IMR-90 (cell line): Measurements from ENCODE around the gene CNKSR2. TPM values are rescaled to one million over a fixed set of nuclear protein-coding genes. Genes with fewer than 3 reads are reported as not detected.
A peak's percentile ranks its signal among the peaks of the same experiment; 100 is the strongest.

Source experiments
- ATAC-seq: fragments of 200-7000 bp; cut with Tn5 transposase; 2 replicates; pipeline ENCODE4 v1.9.1; 2020; ENCODE audit warnings: low read depth, mild to moderate bottlenecking, moderate library complexity
- BruUV-seq: library from RNA; stranded (reverse); fragments of 400-500 nt; replicated peaks from 2 replicates; lab custom pipeline; 2021; lab: Mats Ljungman, UMichigan
- CTCF ChIA-PET: fragments of 300-600 bp; formaldehyde crosslinking; extraction: SDS; loops from one replicate; lab custom pipeline; 2021; ENCODE audit warnings: antibody characterized with exemption; lab: Yijun Ruan, JAX
- POLR2A ChIA-PET: fragments of 300-600 bp; sonication (Branson Sonifier 250); formaldehyde crosslinking; loops from one replicate; lab custom pipeline; 2022; ENCODE audit warnings: antibody characterized with exemption; ENCODE audit not compliant: unreplicated experiment; lab: Charles Lee
- DNase-seq: peaks from one replicate; pipeline ENCODE4 v3.0.0; 2013
- H2AFZ ChIP-seq: replicated peaks from 2 replicates; pipeline ENCODE3; 2013; ENCODE audit warnings: low read length, mild to moderate bottlenecking; ENCODE audit not compliant: poor library complexity
- H2AK5ac ChIP-seq: 2 replicates; pipeline ENCODE4 v1.6.1; 2013; ENCODE audit warnings: low read depth, low read length, inconsistent platforms
- H2AK9ac ChIP-seq: replicated peaks from 2 replicates; pipeline ENCODE3; 2013; ENCODE audit warnings: mild to moderate bottlenecking, low read depth, low read length, moderate library complexity; ENCODE audit not compliant: poor library complexity
- H2BK120ac ChIP-seq: 2 replicates; pipeline ENCODE4 v1.6.1; 2013; ENCODE audit warnings: low read depth, low read length, inconsistent platforms
- H2BK15ac ChIP-seq: 3 replicates; pipeline ENCODE4 v1.6.1; 2013; ENCODE audit warnings: low read depth, low read length, inconsistent platforms
- H2BK20ac ChIP-seq: 2 replicates; pipeline ENCODE4 v1.6.1; 2013; ENCODE audit warnings: low read depth, mild to moderate bottlenecking, inconsistent platforms, low read length, moderate library complexity
- H2BK5ac ChIP-seq: 2 replicates; pipeline ENCODE4 v1.6.1; 2013; ENCODE audit warnings: mild to moderate bottlenecking, low read depth, low read length, inconsistent platforms; ENCODE audit not compliant: poor library complexity, severe bottlenecking
- H3K14ac ChIP-seq: replicated peaks from 2 replicates; pipeline ENCODE4 v1.6.1; 2013; ENCODE audit warnings: low read depth, low read length, inconsistent platforms
- H3K18ac ChIP-seq: 2 replicates; pipeline ENCODE4 v1.6.1; 2013; ENCODE audit warnings: low read depth, low read length, control low read depth
- H3K23ac ChIP-seq: 2 replicates; pipeline ENCODE4 v1.6.1; 2013; ENCODE audit warnings: low read depth, low read length, inconsistent platforms
- H3K27ac ChIP-seq: 2 replicates; pipeline ENCODE4 v1.5.1; 2013; ENCODE audit warnings: mild to moderate bottlenecking, control low read depth, low read length; ENCODE audit not compliant: insufficient read depth
- H3K27me3 ChIP-seq: 2 replicates; pipeline ENCODE4 v1.6.1; 2013; ENCODE audit warnings: low read length; ENCODE audit not compliant: control insufficient read depth, insufficient read depth
- H3K36me3 ChIP-seq: 2 replicates; pipeline ENCODE4 v1.6.1; 2013; ENCODE audit warnings: low read length, mixed read lengths; ENCODE audit not compliant: control insufficient read depth, insufficient read depth
- H3K4ac ChIP-seq: 2 replicates; pipeline ENCODE4 v1.6.1; 2013; ENCODE audit warnings: low read depth, low read length, inconsistent platforms
- H3K4me1 ChIP-seq: 2 replicates; pipeline ENCODE4 v1.6.1; 2013; ENCODE audit warnings: low read length, mixed read lengths; ENCODE audit not compliant: control insufficient read depth, insufficient read depth
- H3K4me2 ChIP-seq: 2 replicates; pipeline ENCODE4 v1.6.1; 2013; ENCODE audit warnings: low read depth, mild to moderate bottlenecking, control low read depth, low read length, moderate library complexity
- H3K4me3 ChIP-seq: 2 replicates; pipeline ENCODE4 v1.5.1; 2013; ENCODE audit warnings: low read depth, mild to moderate bottlenecking, control low read depth, low read length, moderate library complexity; ENCODE audit not compliant: insufficient read depth
- H3K56ac ChIP-seq: 2 replicates; pipeline ENCODE4 v1.6.1; 2013; ENCODE audit warnings: low read length, inconsistent platforms; ENCODE audit not compliant: insufficient read depth; ENCODE audit errors: extremely low read depth
- H3K79me1 ChIP-seq, 2 experiments: 2 replicates each; pipeline ENCODE4 v1.6.1; 2013; ENCODE audit warnings: low read length in 2 of 2, inconsistent platforms in 1 of 2, low read depth in 1 of 2
- H3K9ac ChIP-seq: 2 replicates; pipeline ENCODE4 v1.6.1; 2013; ENCODE audit warnings: low read depth, low read length, control low read depth
- H3K9me1 ChIP-seq: 2 replicates; pipeline ENCODE4 v1.6.1; 2013; ENCODE audit warnings: low read length, inconsistent platforms; ENCODE audit not compliant: insufficient read depth
- H3K9me3 ChIP-seq: 2 replicates; pipeline ENCODE4 v1.6.1; 2013; ENCODE audit warnings: low read length; ENCODE audit not compliant: control insufficient read depth, insufficient read depth
- H4K20me1 ChIP-seq: 2 replicates; pipeline ENCODE4 v1.6.1; 2013; ENCODE audit warnings: low read length, inconsistent platforms; ENCODE audit not compliant: insufficient read depth
- H4K5ac ChIP-seq: 2 replicates; pipeline ENCODE4 v1.6.1; 2013; ENCODE audit warnings: mild to moderate bottlenecking, low read depth, low read length, control low read depth
- H4K8ac ChIP-seq, 2 experiments: 2 replicates each; pipeline ENCODE4 v1.6.1; 2013; ENCODE audit warnings: low read depth in 2 of 2, low read length in 2 of 2, control low read depth in 1 of 2, inconsistent platforms in 1 of 2
- H4K91ac ChIP-seq: 2 replicates; pipeline ENCODE4 v1.6.1; 2013; ENCODE audit warnings: low read depth, low read length, inconsistent platforms; ENCODE audit not compliant: insufficient read depth
- BHLHE40 ChIP-seq: fragments of 150-350 bp; IDR thresholded peaks from 2 replicates; pipeline ENCODE4 v1.6.1; 2016; ENCODE audit warnings: mild to moderate bottlenecking, low read depth, low read length
- CEBPB ChIP-seq: IDR thresholded peaks from 2 replicates; pipeline ENCODE4 v1.6.1; 2012; ENCODE audit warnings: low read depth, low read length, improper control_type of control experiment
- CTCF ChIP-seq: conservative IDR thresholded peaks from 2 replicates; pipeline ENCODE4 v1.5.1; 2012; ENCODE audit warnings: mild to moderate bottlenecking, low read depth, low read length, improper control_type of control experiment
- NFE2L2 ChIP-seq: fragments of 150-350 bp; IDR thresholded peaks from 2 replicates; pipeline ENCODE4 v1.6.1; 2016; ENCODE audit warnings: low read depth, mild to moderate bottlenecking, low read length
- SMC3 ChIP-seq: fragments of 150-350 bp; IDR thresholded peaks from 2 replicates; pipeline ENCODE4 v1.6.1; 2016; ENCODE audit warnings: low read depth, mild to moderate bottlenecking, antibody characterized with exemption, low read length, moderate library complexity
- dilution Hi-C: fragments of 300-500 bp; cut with HindIII; formaldehyde crosslinking; loops from one replicate; pipeline ENCODE4 v1.14.3; 2018; ENCODE audit warnings: low sequenced_read_pairs; ENCODE audit not compliant: unreplicated experiment
- in situ Hi-C: fragments of 300-500 bp; cut with MboI; formaldehyde crosslinking; loops from 3 replicates; pipeline ENCODE4 v1.14.3; 2019; ENCODE audit warnings: low sequenced_read_pairs, inconsistent platforms, mixed read lengths
- intact Hi-C: fragments of 100-400 bp; cut with micrococcal nuclease; formaldehyde crosslinking; loops from 2 replicates; pipeline ENCODE4 v1.10.0; 2022
- polyA plus RNA-seq, 3 experiments: library from polyadenylated mRNA; depleted of rRNA; stranded (reverse); fragments of >200 nt; gene quantifications; 2 replicates each; pipeline ENCODE4 v1.2.3, GENCODE V29; 2012; ENCODE audit warnings: low replicate concordance in 1 of 3
- total RNA-seq: library from RNA; depleted of rRNA; stranded (reverse); fragments of >200 nt; gene quantifications from 2 replicates; pipeline ENCODE4 v1.2.3, GENCODE V29; 2012

Gene CNKSR2
- total and polyA plus RNA-seq, 2 of the 4 experiments (the other 2 are of a cell fraction): 0.14 to 0.90 TPM

DNA sequence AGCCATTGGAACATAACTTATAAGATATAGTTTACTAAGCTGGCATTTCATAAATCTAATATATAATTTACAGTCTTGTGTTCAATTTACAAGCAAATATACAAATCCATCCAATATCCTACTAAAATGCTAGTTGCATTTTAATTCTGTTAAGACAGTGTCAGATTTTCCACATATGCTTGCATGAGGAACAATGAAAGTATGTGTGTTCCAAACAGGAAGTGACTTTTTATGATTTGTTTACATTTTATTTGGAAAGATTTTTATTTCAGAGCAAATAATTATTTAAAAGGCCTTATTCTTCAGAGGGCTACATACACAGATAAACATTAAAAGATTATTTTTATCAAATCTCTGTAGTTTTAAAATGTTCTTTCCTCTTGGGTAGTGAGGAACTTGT lies 153.9 kb downstream of the CNKSR2 start:
- no peaks in the 10 kb centered on the region for H3K9me1 ChIP-seq
- H3K79me1 ChIP-seq: no peaks in the 10 kb centered on the region
- no peak overlapping the region for H2AK5ac ChIP-seq
- no peaks in the 10 kb centered on the region for H3K27me3 ChIP-seq
- BruUV-seq: no TSS peak
- no peaks in the 10 kb centered on the region for H3K4me1 ChIP-seq
- DNase-seq (peak; percentile 14), ATAC-seq (peak; percentile 40; the same call in 1 of the 2 replicates)
- no peak overlapping the region for H3K4me2 ChIP-seq
- dilution Hi-C loops (no loop called here), in situ Hi-C loops (no loop called here), intact Hi-C loops (no loop called here)
- peak overlapping the region; percentile 54 for H2BK5ac ChIP-seq
- no peak overlapping the region for H4K5ac ChIP-seq
- 0 out of 2 replicates have a peak overlapping the region, but pooled peaks have one; percentile 15 for H2BK120ac ChIP-seq
- POLR2A ChIA-PET: no interaction called here
- no peak overlapping the region for H3K23ac ChIP-seq
- H3K18ac ChIP-seq: no peak overlapping the region
- no peaks in the 10 kb centered on the region for H3K36me3 ChIP-seq
- no peak overlapping the region for H4K91ac ChIP-seq
- CTCF ChIA-PET: no interaction called here
- H3K9me3 ChIP-seq: no peaks in the 10 kb centered on the region
- no peak overlapping the region for H2AFZ ChIP-seq
- no peak overlapping the region for H3K14ac ChIP-seq
- TF ChIP-seq CEBPB (no peak), BHLHE40 (no peak), CTCF (no peak), SMC3 (no peak), NFE2L2 (no peak)
- no peak overlapping the region for H2BK20ac ChIP-seq
- no peak overlapping the region for H4K8ac ChIP-seq
- H3K56ac ChIP-seq: no peak overlapping the region
- H4K20me1 ChIP-seq: no peaks in the 10 kb centered on the region
- no peak overlapping the region for H3K9ac ChIP-seq
- no peak overlapping the region for H2BK15ac ChIP-seq
- no peak overlapping the region for H3K4ac ChIP-seq
- H3K4me3 ChIP-seq: no peak overlapping the region
- H3K27ac ChIP-seq: no peak overlapping the region
- no peak overlapping the region for H2AK9ac ChIP-seq
